ENCODE data around the gene SPAG6.

The SPAG6 gene

GRCh38 chr10:22436893-22437619 lies 91.8 kb downstream of the SPAG6 start:
- peak overlapping the region; percentile 97 for H3K27ac Mint-ChIP-seq
- H3K36me3 Mint-ChIP-seq (ENCODE audit: low read depth) = peaks cover 6% of the 10 kb centered on the region
- peak overlapping the region; percentile 87 for H3K4me3 Mint-ChIP-seq
- H3K9me3 Mint-ChIP-seq = peaks cover 3% of the 10 kb centered on the region
- DNase-seq = peak; percentile 91
- H3K27me3 Mint-ChIP-seq = no peaks in the 10 kb centered on the region
- H3K4me1 Mint-ChIP-seq (ENCODE audit: low read depth) = peaks cover 55% of the 10 kb centered on the region

GRCh38 chr10:22437620-22438588 lies 92.6 kb downstream of the SPAG6 start:
- Mint-ChIP-seq H3K4me3 (peak overlapping the region; percentile 87), H3K9me3 (peaks cover 3% of the 10 kb centered on the region), H3K27me3 (no peaks in the 10 kb centered on the region), H3K4me1 (ENCODE audit: low read depth) (peaks cover 53% of the 10 kb centered on the region), H3K27ac (peak overlapping the region; percentile 97), H3K36me3 (ENCODE audit: low read depth) (peaks cover 6% of the 10 kb centered on the region)
- DNase-seq = no peak

- H3K27ac Mint-ChIP-seq = peak overlapping the region; percentile 6
- DNase-seq = no peak
- H3K4me1 Mint-ChIP-seq (ENCODE audit: low read depth) = peaks cover 50% of the 10 kb centered on the region
- H3K9me3 Mint-ChIP-seq = peaks cover 3% of the 10 kb centered on the region
- no peaks in the 10 kb centered on the region for H3K27me3 Mint-ChIP-seq
- H3K36me3 Mint-ChIP-seq (ENCODE audit: low read depth) = peaks cover 6% of the 10 kb centered on the region
- peak overlapping the region; percentile 87 for H3K4me3 Mint-ChIP-seq
These were observed 93.4 kb downstream of the SPAG6 start for GRCh38 chr10:22438711-22439110.

GRCh38 chr10:22442063-22442462 lies 96.8 kb downstream of the SPAG6 start:
- Mint-ChIP-seq H3K36me3 (ENCODE audit: low read depth) (peaks cover 4% of the 10 kb centered on the region), H3K27me3 (peaks cover 8% of the 10 kb centered on the region), H3K4me1 (ENCODE audit: low read depth) (peaks cover 23% of the 10 kb centered on the region), H3K9me3 (no peaks in the 10 kb centered on the region), H3K4me3 (no peak overlapping the region), H3K27ac (no peak overlapping the region)
- no peak for DNase-seq

GRCh38 chr10:22442468-22442867 lies 97.2 kb downstream of the SPAG6 start:
- no peak for DNase-seq
- H3K27ac Mint-ChIP-seq = no peak overlapping the region
- peaks cover 3% of the 10 kb centered on the region for H3K36me3 Mint-ChIP-seq (ENCODE audit: low read depth)
- H3K9me3 Mint-ChIP-seq = no peaks in the 10 kb centered on the region
- H3K4me3 Mint-ChIP-seq = no peak overlapping the region
- H3K4me1 Mint-ChIP-seq (ENCODE audit: low read depth) = peaks cover 23% of the 10 kb centered on the region
- peaks cover 8% of the 10 kb centered on the region for H3K27me3 Mint-ChIP-seq

GRCh38 chr10:22443175-22443901 lies 98.0 kb downstream of the SPAG6 start:
- H3K36me3 Mint-ChIP-seq (ENCODE audit: low read depth) = no peaks in the 10 kb centered on the region
- H3K9me3 Mint-ChIP-seq = no peaks in the 10 kb centered on the region
- no peak overlapping the region for H3K4me3 Mint-ChIP-seq
- peaks cover 10% of the 10 kb centered on the region for H3K27me3 Mint-ChIP-seq
- H3K27ac Mint-ChIP-seq = no peak overlapping the region
- H3K4me1 Mint-ChIP-seq (ENCODE audit: low read depth) = peaks cover 15% of the 10 kb centered on the region
- no peak for DNase-seq

- no peak overlapping the region for H3K27ac Mint-ChIP-seq
These were observed 99.0 kb downstream of the SPAG6 start for GRCh38 chr10:22444219-22444788.

GRCh38 chr10:22445495-22445894 lies 100.2 kb downstream of the SPAG6 start:
- H3K4me3 Mint-ChIP-seq = no peak overlapping the region
- no peaks in the 10 kb centered on the region for H3K9me3 Mint-ChIP-seq
- H3K36me3 Mint-ChIP-seq (ENCODE audit: low read depth) = no peaks in the 10 kb centered on the region
- no peak overlapping the region for H3K27ac Mint-ChIP-seq
- no peaks in the 10 kb centered on the region for H3K4me1 Mint-ChIP-seq (ENCODE audit: low read depth)
- no peak for DNase-seq
- H3K27me3 Mint-ChIP-seq = peaks cover 19% of the 10 kb centered on the region

More at GRCh38 chr10:22444219-22444788, 99.0 kb downstream of the SPAG6 start:
- peaks cover 5% of the 10 kb centered on the region for H3K4me1 Mint-ChIP-seq (ENCODE audit: low read depth)
- H3K27me3 Mint-ChIP-seq = peaks cover 15% of the 10 kb centered on the region
- H3K4me3 Mint-ChIP-seq = no peak overlapping the region
- no peaks in the 10 kb centered on the region for H3K36me3 Mint-ChIP-seq (ENCODE audit: low read depth)
- no peak for DNase-seq
- H3K9me3 Mint-ChIP-seq = no peaks in the 10 kb centered on the region

- H3K36me3 Mint-ChIP-seq (ENCODE audit: low read depth) = no peaks in the 10 kb centered on the region
- peaks cover 19% of the 10 kb centered on the region for H3K27me3 Mint-ChIP-seq
- no peak overlapping the region for H3K4me3 Mint-ChIP-seq
- H3K27ac Mint-ChIP-seq = no peak overlapping the region
- DNase-seq = no peak
- no peaks in the 10 kb centered on the region for H3K4me1 Mint-ChIP-seq (ENCODE audit: low read depth)
- no peaks in the 10 kb centered on the region for H3K9me3 Mint-ChIP-seq
These were observed 101.8 kb downstream of the SPAG6 start for GRCh38 chr10:22447068-22447467.

GRCh38 chr10:22451346-22451745 lies 106.0 kb downstream of the SPAG6 start:
- DNase-seq = no peak
- Mint-ChIP-seq H3K9me3 (no peaks in the 10 kb centered on the region), H3K36me3 (ENCODE audit: low read depth) (no peaks in the 10 kb centered on the region), H3K4me3 (no peak overlapping the region), H3K27me3 (peaks cover 14% of the 10 kb centered on the region), H3K27ac (no peak overlapping the region), H3K4me1 (ENCODE audit: low read depth) (peaks cover 6% of the 10 kb centered on the region)

GRCh38 chr10:22453320-22453719 lies 108.0 kb downstream of the SPAG6 start:
- no peaks in the 10 kb centered on the region for H3K9me3 Mint-ChIP-seq
- DNase-seq = no peak

GRCh38 chr10:22453948-22454591 lies 108.8 kb downstream of the SPAG6 start:
- H3K27ac Mint-ChIP-seq = no peak overlapping the region
- H3K4me1 Mint-ChIP-seq (ENCODE audit: low read depth) = peaks cover 6% of the 10 kb centered on the region
- no peaks in the 10 kb centered on the region for H3K36me3 Mint-ChIP-seq (ENCODE audit: low read depth)
- H3K27me3 Mint-ChIP-seq = peaks cover 4% of the 10 kb centered on the region
- no peak for DNase-seq
- H3K9me3 Mint-ChIP-seq = no peaks in the 10 kb centered on the region
- no peak overlapping the region for H3K4me3 Mint-ChIP-seq

More at GRCh38 chr10:22453320-22453719, 108.0 kb downstream of the SPAG6 start:
- Mint-ChIP-seq H3K36me3 (ENCODE audit: low read depth) (no peaks in the 10 kb centered on the region), H3K27ac (no peak overlapping the region), H3K4me3 (no peak overlapping the region), H3K27me3 (peaks cover 9% of the 10 kb centered on the region), H3K4me1 (ENCODE audit: low read depth) (peaks cover 6% of the 10 kb centered on the region)

- DNase-seq = no peak
- Mint-ChIP-seq H3K4me3 (no peak overlapping the region), H3K4me1 (ENCODE audit: low read depth) (peaks cover 6% of the 10 kb centered on the region), H3K36me3 (ENCODE audit: low read depth) (no peaks in the 10 kb centered on the region), H3K27me3 (peaks cover 1% of the 10 kb centered on the region), H3K27ac (no peak overlapping the region), H3K9me3 (no peaks in the 10 kb centered on the region)
These were observed 109.3 kb downstream of the SPAG6 start for GRCh38 chr10:22454634-22455033.
